Measurements from ENCODE around the gene AKR1C3. TPM values are rescaled to one million over a fixed set of nuclear protein-coding genes. Genes with fewer than 3 reads are reported as not detected.
A peak's percentile ranks its signal among the peaks of the same experiment; 100 is the strongest.
"Not testable (repeated sequence)": the region's sequence is repeated elsewhere in the genome, so short reads cannot be mapped to it uniquely, and the experiment has no call there.

The AKR1C3 gene
- total RNA-seq, result 84.4 TPM
- long read RNA-seq, transcript AKR1C3-208 (2 exons, 629 nt), result minor isoform, 19 of 95 reads
- long read RNA-seq, transcript AKR1C3-201 (9 exons, 1,807 nt), result major isoform, 66 of 95 reads
- long read RNA-seq, partial matches to known transcripts, result 5 of 95 reads
- long read RNA-seq, other reads (novel, unspliced or antisense), result 5 of 95 reads

DNA sequence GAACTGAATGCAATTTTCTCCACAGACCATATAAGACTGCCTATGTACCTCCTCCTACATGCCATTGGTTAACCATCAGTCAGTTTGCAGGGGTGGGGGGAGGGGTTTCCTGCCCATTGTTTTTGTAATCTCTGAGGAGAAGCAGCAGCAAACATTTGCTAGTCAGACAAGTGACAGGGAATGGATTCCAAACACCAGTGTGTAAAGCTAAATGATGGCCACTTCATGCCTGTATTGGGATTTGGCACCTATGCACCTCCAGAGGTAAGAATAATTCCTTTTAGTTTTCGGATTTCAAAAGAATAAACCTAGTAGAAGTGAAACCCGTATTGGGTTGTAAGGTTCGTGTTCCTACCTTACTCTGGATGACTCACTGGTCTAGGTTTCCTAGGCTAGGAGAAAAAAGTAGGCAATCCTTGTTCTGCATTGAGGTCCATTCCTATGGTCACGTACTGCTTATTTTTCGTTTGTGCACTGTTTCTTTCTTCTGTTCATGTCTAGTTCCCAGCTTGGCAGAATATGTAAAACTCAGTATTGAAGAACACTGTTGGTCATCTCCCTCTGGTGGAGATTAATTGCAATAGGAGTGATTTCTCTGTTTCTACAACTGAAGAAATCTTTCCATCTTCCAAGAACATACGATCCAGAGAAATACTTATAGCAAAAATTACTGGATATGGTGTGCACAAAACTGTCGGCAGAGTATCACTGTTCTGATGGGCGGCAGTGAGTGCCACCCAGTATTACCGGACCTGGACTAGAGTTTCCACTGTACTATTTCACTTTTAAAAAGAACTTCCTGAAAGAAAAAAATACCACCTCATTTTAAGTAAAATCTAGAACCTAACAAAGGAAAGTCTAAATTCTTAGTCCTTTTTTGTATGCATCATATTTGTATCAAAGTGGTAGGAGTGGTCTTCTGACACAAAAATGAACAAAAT is at the start of gene AKR1C3:
Gene AKR1C3, plus strand, starts transcription at position 150 of the 941 bp plus-strand sequence. Its CDS starts 31 bp downstream, at position 181.
- no peaks in the 10 kb centered on the region for H3K9me3 ChIP-seq
- ATAC-seq (peak; percentile 80 to 84), DNase-seq (no peak)
- no peaks in the 10 kb centered on the region for H3K27me3 ChIP-seq (ENCODE audit: low read depth)
- intact Hi-C loops (cut with DNase I), result loop anchor here (10.0 kb wide), 1 partner anchor 240 kb away; no protein-coding TSS in a partner anchor
- peak within 1 kb of the TSS; percentile 73 for H3K27ac ChIP-seq
- TF ChIP-seq CTCF (IDR thresholded peaks at IDR 0.05), result peak; percentile 68
- peaks cover 16% of the 10 kb centered on the region for H3K4me1 ChIP-seq
- H3K4me3 ChIP-seq, result peak within 1 kb of the TSS; percentile 69
- peaks cover 24% of the 10 kb centered on the region for H3K36me3 ChIP-seq

DNA sequence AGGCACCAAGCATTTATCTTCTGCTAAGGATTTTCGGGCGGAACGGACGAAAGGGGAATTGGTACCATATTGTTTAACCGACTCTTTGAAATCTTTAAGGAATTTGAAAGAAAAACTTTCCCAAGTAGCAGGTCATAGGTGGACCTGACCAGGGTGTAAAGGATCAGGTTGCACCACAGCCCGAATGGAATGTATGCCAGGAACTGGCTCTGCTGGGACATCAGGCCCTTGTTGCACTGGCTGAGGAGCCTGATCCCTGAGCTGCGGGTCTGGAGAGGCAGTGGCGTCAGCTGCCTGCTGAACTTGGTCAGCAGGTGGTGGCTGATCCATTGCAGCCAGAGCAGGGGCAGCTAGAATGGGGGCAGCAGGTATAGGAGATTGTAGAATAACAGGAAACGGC is 49.1 kb upstream of the AKR1C3 start:
- ATAC-seq, result peak; percentile 37 to 65
- TF ChIP-seq CTCF (IDR thresholded peaks at IDR 0.05), result no peak
- H3K27ac ChIP-seq, result no peak overlapping the region
- H3K9me3 ChIP-seq, result no peaks in the 10 kb centered on the region
- H3K36me3 ChIP-seq, result no peaks in the 10 kb centered on the region
- DNase-seq, result peak; percentile 63
- intact Hi-C loops (cut with DNase I), result no loop called here
- H3K4me1 ChIP-seq, result peaks cover 17% of the 10 kb centered on the region
- H3K4me3 ChIP-seq, result no peak overlapping the region
- no peaks in the 10 kb centered on the region for H3K27me3 ChIP-seq (ENCODE audit: low read depth)

GRCh38 chr10:5046410-5046809 is 47.8 kb upstream of the AKR1C3 start:
- no peaks in the 10 kb centered on the region for H3K27me3 ChIP-seq (ENCODE audit: low read depth)
- peaks cover 16% of the 10 kb centered on the region for H3K4me1 ChIP-seq
- no peak overlapping the region for H3K27ac ChIP-seq
- ATAC-seq (peak; percentile 90), DNase-seq (no peak)
- no peak overlapping the region for H3K4me3 ChIP-seq
- H3K36me3 ChIP-seq, result no peaks in the 10 kb centered on the region
- intact Hi-C loops (cut with DNase I), result no loop called here
- TF ChIP-seq CTCF (IDR thresholded peaks at IDR 0.05), result no peak
- H3K9me3 ChIP-seq, result no peaks in the 10 kb centered on the region

- H3K27ac ChIP-seq; H3K4me1 ChIP-seq; H3K9me3 ChIP-seq; DNase-seq; H3K36me3 ChIP-seq; H3K4me3 ChIP-seq; intact Hi-C loops (cut with DNase I); H3K27me3 ChIP-seq (ENCODE audit: low read depth); ATAC-seq: not testable (repeated sequence)
Measured at GRCh38 chr10:5047055-5047454, 47.2 kb upstream of the AKR1C3 start.

DNA sequence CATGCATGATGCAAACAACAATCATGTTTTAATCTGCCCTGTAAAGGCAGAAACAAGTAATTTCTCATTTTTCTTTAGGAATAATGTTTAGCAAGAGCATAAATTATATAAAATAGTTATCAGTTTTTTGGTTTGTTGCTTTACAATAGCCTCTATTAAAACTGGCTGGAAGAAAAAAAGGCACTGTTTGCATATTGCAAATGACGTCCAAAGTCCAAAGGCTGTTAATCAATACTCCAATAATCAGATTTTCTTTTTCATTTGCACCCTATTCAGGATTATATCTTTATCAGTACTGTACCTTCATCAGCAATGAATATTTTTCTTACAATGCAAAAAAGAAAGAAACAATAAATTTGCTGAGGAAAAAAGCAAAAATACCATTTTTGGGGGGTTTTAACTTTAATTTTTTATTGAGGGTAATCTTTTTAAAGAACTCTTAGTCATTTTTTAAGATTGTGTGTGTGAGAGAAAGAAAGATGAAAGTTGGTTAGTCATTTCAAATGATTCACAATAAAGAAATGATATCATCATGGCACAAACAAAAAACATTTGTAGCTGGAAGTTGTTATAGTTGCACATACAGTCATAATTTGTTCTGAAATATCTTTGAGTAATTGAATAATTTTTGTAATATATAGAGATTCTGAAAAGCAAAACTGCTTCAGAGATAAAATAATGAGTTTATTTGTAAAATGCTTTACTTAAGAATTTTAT is 46.1 kb upstream of the AKR1C3 start:
- H3K36me3 ChIP-seq, result no peaks in the 10 kb centered on the region
- H3K27ac ChIP-seq, result no peak overlapping the region
- H3K9me3 ChIP-seq, result no peaks in the 10 kb centered on the region
- H3K4me1 ChIP-seq, result peaks cover 8% of the 10 kb centered on the region
- DNase-seq (no peak), ATAC-seq (no peak)
- no peak for TF ChIP-seq CTCF (IDR thresholded peaks at IDR 0.05)
- H3K4me3 ChIP-seq, result no peak overlapping the region
- H3K27me3 ChIP-seq (ENCODE audit: low read depth), result no peaks in the 10 kb centered on the region
- intact Hi-C loops (cut with DNase I), result no loop called here

DNA sequence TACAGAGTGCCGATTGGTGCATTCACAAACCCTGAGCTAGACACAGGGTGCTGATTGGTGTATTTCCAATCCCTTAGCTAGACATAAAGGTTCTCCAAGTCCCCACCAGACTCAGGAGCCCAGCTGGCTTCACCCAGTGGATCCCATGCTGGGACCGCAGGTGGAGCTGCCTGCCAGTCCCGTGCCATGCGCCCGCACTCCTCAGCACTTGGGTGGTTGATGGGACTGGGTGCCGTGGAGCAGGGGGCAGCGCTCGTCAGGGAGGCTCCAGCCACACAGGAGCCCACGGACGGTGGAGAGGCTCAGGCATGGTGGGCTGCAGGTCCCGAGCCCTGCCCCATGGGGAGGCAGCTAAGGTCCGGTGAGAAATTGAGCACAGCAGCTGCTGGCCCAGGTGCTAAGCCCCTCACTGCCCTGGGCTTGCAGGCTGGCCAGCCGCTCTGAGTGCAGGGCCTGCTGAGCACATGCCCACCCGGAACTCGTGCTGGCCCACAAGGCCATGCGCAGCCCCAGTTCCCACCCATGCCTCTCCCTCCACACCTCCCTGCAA is 41.2 kb upstream of the AKR1C3 start:
- H3K27ac ChIP-seq; ATAC-seq; H3K4me3 ChIP-seq; H3K36me3 ChIP-seq; DNase-seq; H3K27me3 ChIP-seq (ENCODE audit: low read depth); H3K9me3 ChIP-seq; intact Hi-C loops (cut with DNase I); H3K4me1 ChIP-seq: not testable (repeated sequence)

- ATAC-seq; DNase-seq; H3K4me1 ChIP-seq; H3K27ac ChIP-seq; H3K4me3 ChIP-seq; H3K9me3 ChIP-seq; H3K27me3 ChIP-seq (ENCODE audit: low read depth); intact Hi-C loops (cut with DNase I); H3K36me3 ChIP-seq: not testable (repeated sequence)
Measured at GRCh38 chr10:5054831-5055230, 39.4 kb upstream of the AKR1C3 start.

- ATAC-seq; H3K4me1 ChIP-seq; H3K4me3 ChIP-seq; intact Hi-C loops (cut with DNase I); H3K27ac ChIP-seq; H3K27me3 ChIP-seq (ENCODE audit: low read depth); H3K9me3 ChIP-seq; DNase-seq; H3K36me3 ChIP-seq: not testable (repeated sequence)
Measured at GRCh38 chr10:5059267-5059666, 34.9 kb upstream of the AKR1C3 start.

- H3K36me3 ChIP-seq; H3K4me1 ChIP-seq; H3K4me3 ChIP-seq; H3K27ac ChIP-seq; intact Hi-C loops (cut with DNase I); ATAC-seq; H3K27me3 ChIP-seq (ENCODE audit: low read depth); H3K9me3 ChIP-seq; DNase-seq: not testable (repeated sequence)
Measured at GRCh38 chr10:5060791-5061190, 33.4 kb upstream of the AKR1C3 start.
